Measurements from ENCODE around the gene INTS3.

Gene INTS3

DNA sequence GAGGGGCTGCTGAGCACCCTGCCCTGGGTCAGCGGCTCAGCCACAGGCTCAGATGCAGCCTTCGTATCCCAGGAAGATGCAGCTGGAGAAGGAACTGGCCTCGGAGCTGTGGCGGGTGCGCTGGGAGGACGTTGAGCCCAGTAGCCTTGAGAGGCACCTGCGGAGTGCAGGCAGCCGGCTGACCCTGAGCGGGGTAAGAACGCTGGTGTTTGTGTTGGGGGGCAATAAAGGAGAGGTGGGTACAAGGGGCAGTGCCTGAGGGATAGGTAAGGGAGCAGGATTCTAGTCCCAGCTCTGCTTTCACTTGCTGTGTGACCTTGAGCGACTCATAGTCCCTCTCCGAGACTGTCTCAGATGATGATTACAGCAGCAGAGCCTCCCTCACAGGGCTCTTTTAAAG lies 43.0 kb upstream of the INTS3 start:
- DNase-seq (ENCODE audit: low read depth) = no peak
- H3K4me3 ChIP-seq (ENCODE audit: control insufficient read depth, low read depth, low read length) = no peak overlapping the region
- TF ChIP-seq, protein P1, sequence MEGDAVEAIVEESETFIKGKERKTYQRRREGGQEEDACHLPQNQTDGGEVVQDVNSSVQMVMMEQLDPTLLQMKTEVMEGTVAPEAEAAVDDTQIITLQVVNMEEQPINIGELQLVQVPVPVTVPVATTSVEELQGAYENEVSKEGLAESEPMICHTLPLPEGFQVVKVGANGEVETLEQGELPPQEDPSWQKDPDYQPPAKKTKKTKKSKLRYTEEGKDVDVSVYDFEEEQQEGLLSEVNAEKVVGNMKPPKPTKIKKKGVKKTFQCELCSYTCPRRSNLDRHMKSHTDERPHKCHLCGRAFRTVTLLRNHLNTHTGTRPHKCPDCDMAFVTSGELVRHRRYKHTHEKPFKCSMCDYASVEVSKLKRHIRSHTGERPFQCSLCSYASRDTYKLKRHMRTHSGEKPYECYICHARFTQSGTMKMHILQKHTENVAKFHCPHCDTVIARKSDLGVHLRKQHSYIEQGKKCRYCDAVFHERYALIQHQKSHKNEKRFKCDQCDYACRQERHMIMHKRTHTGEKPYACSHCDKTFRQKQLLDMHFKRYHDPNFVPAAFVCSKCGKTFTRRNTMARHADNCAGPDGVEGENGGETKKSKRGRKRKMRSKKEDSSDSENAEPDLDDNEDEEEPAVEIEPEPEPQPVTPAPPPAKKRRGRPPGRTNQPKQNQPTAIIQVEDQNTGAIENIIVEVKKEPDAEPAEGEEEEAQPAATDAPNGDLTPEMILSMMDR (conservative IDR thresholded peaks at IDR 0.05; ENCODE audit: control insufficient read depth, insufficient read depth, low read depth, low read length) = no peak

GRCh38 chr1:153685544-153686340 lies 42.1 kb upstream of the INTS3 start:
- H3K4me3 ChIP-seq (ENCODE audit: control insufficient read depth, low read depth, low read length) = no peak overlapping the region
- no peak for DNase-seq (ENCODE audit: low read depth)
- TF ChIP-seq, protein P1 (conservative IDR thresholded peaks at IDR 0.05; ENCODE audit: control insufficient read depth, insufficient read depth, low read depth, low read length) = no peak

DNA sequence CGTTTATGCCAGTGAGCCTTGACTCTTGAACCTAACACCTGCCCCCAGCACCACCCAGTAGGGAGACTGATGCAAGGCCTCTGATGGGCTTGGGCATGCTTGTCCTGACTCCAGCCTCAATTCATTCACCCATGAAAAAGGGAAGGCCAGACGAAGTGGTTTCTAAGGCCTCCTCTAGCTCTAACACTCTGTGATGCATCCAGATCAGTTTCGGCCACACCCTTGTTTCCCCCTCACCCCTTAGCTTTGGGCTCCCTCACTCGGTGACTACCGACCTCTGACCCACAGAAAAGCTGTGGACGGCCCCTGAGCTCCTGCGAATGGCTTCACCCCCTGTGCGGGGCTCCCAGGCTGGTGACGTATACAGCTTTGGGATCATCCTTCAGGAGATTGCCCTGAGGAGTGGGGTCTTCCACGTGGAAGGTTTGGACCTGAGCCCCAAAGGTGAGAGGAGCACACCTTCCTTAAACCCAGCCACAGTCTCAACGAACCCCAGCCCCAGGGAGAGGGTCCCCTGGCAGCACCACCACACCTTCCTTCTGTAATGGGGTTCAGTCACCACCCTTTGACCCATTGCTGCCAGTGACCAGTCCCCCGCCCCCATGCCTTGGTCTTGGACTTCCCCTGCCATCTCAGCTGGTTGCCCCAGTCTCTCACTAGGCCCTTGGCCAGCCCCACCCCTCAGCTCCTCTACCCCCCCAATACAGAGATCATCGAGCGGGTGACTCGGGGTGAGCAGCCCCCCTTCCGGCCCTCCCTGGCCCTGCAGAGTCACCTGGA lies 40.3 kb upstream of the INTS3 start:
- TF ChIP-seq, protein P1 (conservative IDR thresholded peaks at IDR 0.05; ENCODE audit: control insufficient read depth, insufficient read depth, low read depth, low read length) = no peak
- no peak for DNase-seq (ENCODE audit: low read depth)
- H3K4me3 ChIP-seq (ENCODE audit: control insufficient read depth, low read depth, low read length) = no peak overlapping the region

GRCh38 chr1:153688276-153688675 lies 39.6 kb upstream of the INTS3 start:
- no peak overlapping the region for H3K4me3 ChIP-seq (ENCODE audit: control insufficient read depth, low read depth, low read length)
- TF ChIP-seq, protein P1 (conservative IDR thresholded peaks at IDR 0.05; ENCODE audit: control insufficient read depth, insufficient read depth, low read depth, low read length) = no peak
- no peak for DNase-seq (ENCODE audit: low read depth)

DNA sequence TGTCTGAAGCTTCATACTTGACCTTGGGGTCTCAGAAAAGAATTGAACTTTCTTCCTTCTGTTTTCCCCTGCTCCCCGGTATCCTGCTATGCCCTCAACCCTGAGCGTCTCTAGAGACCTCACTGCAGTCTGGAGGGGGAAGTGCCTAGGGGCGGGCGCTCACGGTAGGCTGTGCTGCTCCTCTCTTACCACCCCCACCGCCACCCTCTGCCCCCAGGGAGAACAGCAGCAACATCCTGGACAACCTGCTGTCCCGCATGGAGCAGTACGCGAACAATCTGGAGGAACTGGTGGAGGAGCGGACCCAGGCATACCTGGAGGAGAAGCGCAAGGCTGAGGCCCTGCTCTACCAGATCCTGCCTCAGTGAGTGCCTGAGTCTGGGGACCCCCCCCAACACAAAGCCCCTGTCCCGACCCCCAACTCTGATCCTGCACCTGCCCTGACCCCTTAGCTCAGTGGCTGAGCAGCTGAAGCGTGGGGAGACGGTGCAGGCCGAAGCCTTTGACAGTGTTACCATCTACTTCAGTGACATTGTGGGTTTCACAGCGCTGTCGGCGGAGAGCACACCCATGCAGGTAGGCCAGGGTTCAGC lies 39.0 kb upstream of the INTS3 start:
- TF ChIP-seq, protein P1 (conservative IDR thresholded peaks at IDR 0.05; ENCODE audit: control insufficient read depth, insufficient read depth, low read depth, low read length) = no peak
- H3K4me3 ChIP-seq (ENCODE audit: control insufficient read depth, low read depth, low read length) = no peak overlapping the region
- DNase-seq (ENCODE audit: low read depth) = no peak

- TF ChIP-seq, protein P1 (conservative IDR thresholded peaks at IDR 0.05; ENCODE audit: control insufficient read depth, insufficient read depth, low read depth, low read length) = no peak
- DNase-seq (ENCODE audit: low read depth) = no peak
- no peak overlapping the region for H3K4me3 ChIP-seq (ENCODE audit: control insufficient read depth, low read depth, low read length)
Observed at GRCh38 chr1:153693466-153693865, 34.4 kb upstream of the INTS3 start.

All from fibroblast of mammary gland (primary cell).